HepG2 (cell line): ENCODE measurements around the gene ADARB2. TPM values are rescaled to one million over a fixed set of nuclear protein-coding genes. Genes with fewer than 3 reads are reported as not detected.

ENCODE experiments used
- ATAC-seq: fragments of 200-7000 bp; cut with Tn5 transposase; 3 replicates; pipeline ENCODE4 v1.9.1; 2020; ENCODE audit warnings: mild to moderate bottlenecking, moderate library complexity
- BruUV-seq: library from RNA; stranded (reverse); fragments of 400-500 nt; replicated peaks from 2 replicates; lab custom pipeline; 2021; lab: Mats Ljungman, UMichigan
- CTCF ChIA-PET: fragments of 300-600 bp; formaldehyde crosslinking; extraction: SDS; loops from one replicate; lab custom pipeline; 2021; ENCODE audit warnings: low total read pairs, inconsistent platforms, low intra/inter-chr PET ratio; lab: Yijun Ruan, JAX
- POLR2A ChIA-PET: fragments of 350-600 bp; sonication (Branson Sonifier 250); formaldehyde crosslinking; loops from one replicate; lab custom pipeline; 2020; ENCODE audit warnings: antibody characterized with exemption, inconsistent platforms; lab: Yijun Ruan, JAX
- DNase-seq: peaks from one replicate; pipeline ENCODE4 v3.0.0-alpha.2; 2015; ENCODE audit warnings: low spot score
- FAIRE-seq: peaks from 3 replicates; lab custom pipeline; 2011; peaks lifted over from hg19 to GRCh38; lab: Jason Lieb, UNC
- H2AFZ ChIP-seq: one replicate; pipeline ENCODE4 v1.6.1; 2011; ENCODE audit warnings: low read length, inconsistent platforms
- H3K27ac ChIP-seq: fragments of 300-600 bp; 3 replicates; pipeline ENCODE4 v1.8.0; 2011; ENCODE audit warnings: mixed run types, mild to moderate bottlenecking, mixed read lengths, low read length, inconsistent platforms; ENCODE audit not compliant: insufficient read depth; ENCODE audit errors: extremely low read length
- H3K27me3 ChIP-seq, 2 experiments: fragments of 200-600 bp in 1 of 2; 2 replicates in 1 of 2; 3 replicates in 1 of 2; pipeline versions ENCODE4 v1.6.0 to v1.8.0; 2011; ENCODE audit warnings: low read length in 2 of 2, mild to moderate bottlenecking in 2 of 2, moderate library complexity in 2 of 2, inconsistent platforms in 1 of 2; ENCODE audit not compliant: insufficient read depth in 2 of 2, control insufficient read depth in 1 of 2
- H3K36me3 ChIP-seq, 2 experiments: fragments of 200-600 bp in 1 of 2; replicated peaks in 1 of 2; 2 replicates in 1 of 2; 3 replicates in 1 of 2; pipeline versions ENCODE4 v1.5.1 to v1.8.0; 2011; ENCODE audit warnings: low read length in 2 of 2, inconsistent platforms in 1 of 2; ENCODE audit not compliant: insufficient read depth in 2 of 2, control insufficient read depth in 1 of 2
- H3K4me1 ChIP-seq: 2 replicates; pipeline ENCODE4 v1.5.1; 2012; ENCODE audit warnings: low read length, inconsistent platforms; ENCODE audit not compliant: insufficient read depth
- H3K4me2 ChIP-seq: 2 replicates; pipeline ENCODE4 v1.6.0; 2011; ENCODE audit warnings: low read depth, low read length, inconsistent platforms
- H3K4me3 ChIP-seq, 3 experiments: fragments of 200-600 bp in 1 of 3; sonication (generic), shearing (Covaris generic) in 1 of 3; replicated peaks in 1 of 3; 2 replicates each; pipeline ENCODE4 v1.5.1; 2011 to 2016; ENCODE audit warnings: low read length in 3 of 3, inconsistent platforms in 2 of 3, low read depth in 2 of 3, mild to moderate bottlenecking in 2 of 3, control low read depth in 1 of 3, mixed read lengths in 1 of 3; ENCODE audit not compliant: insufficient read depth in 1 of 3
- H3K79me2 ChIP-seq: one replicate; pipeline ENCODE4 v1.6.1; 2011; ENCODE audit warnings: low read length, inconsistent platforms; ENCODE audit not compliant: insufficient read depth
- H3K9ac ChIP-seq: 2 replicates; pipeline ENCODE4 v1.6.0; 2011; ENCODE audit warnings: mild to moderate bottlenecking, low read depth, low read length, inconsistent platforms; ENCODE audit not compliant: insufficient read depth
- H3K9me3 ChIP-seq: 2 replicates; pipeline ENCODE4 v1.5.1; 2012; ENCODE audit warnings: mild to moderate bottlenecking, low read length
- H4K20me1 ChIP-seq: 2 replicates; pipeline ENCODE4 v1.6.0; 2011; ENCODE audit warnings: inconsistent platforms, mild to moderate bottlenecking, low read length, moderate library complexity; ENCODE audit not compliant: insufficient read depth
- GATAD2A ChIP-seq: IDR thresholded peaks from 2 replicates; pipeline ENCODE4 v1.6.1; 2016
- REPIN1 ChIP-seq: sonication (generic); formaldehyde crosslinking; IDR thresholded peaks from 2 replicates; pipeline ENCODE4 v1.8.0; 2022; ENCODE audit warnings: missing genetic modification reagents, low read depth, mild to moderate bottlenecking, borderline replicate concordance
- STAG1 ChIP-seq: sonication (generic); formaldehyde crosslinking; IDR thresholded peaks from 2 replicates; pipeline ENCODE4 v1.4.0; 2020; ENCODE audit warnings: missing genetic modification reagents
- ZNF615 ChIP-seq: sonication (generic); formaldehyde crosslinking; IDR thresholded peaks from 2 replicates; pipeline ENCODE4 v1.5.0; 2020; ENCODE audit warnings: mild to moderate bottlenecking, missing genetic modification reagents, borderline replicate concordance
- WGBS: methylation state at CpG from one replicate; pipeline ENCODE4 v1.1.6; 2017; ENCODE audit warnings: low lambda C conversion rate; 5-methylcytosine and 5-hydroxymethylcytosine counted together
- in situ Hi-C: cut with HindIII; loops from 2 replicates; pipeline ENCODE4 v1.10.0; 2017; ENCODE audit warnings: low pct_unique_long_range_greater_than_20kb; ENCODE audit not compliant: extremely low pct_ligation_motif_present
- intact Hi-C: fragments of 100-400 bp; cut with micrococcal nuclease; formaldehyde crosslinking; loops from one replicate; pipeline ENCODE4 v1.10.0; 2022; ENCODE audit not compliant: unreplicated experiment
- polyA plus RNA-seq, 8 experiments: library from polyadenylated mRNA; depleted of rRNA in 3 of 8; stranded (reverse) in 7 of 8; unstranded in 1 of 8; fragments of >200 nt; fragmentation: Illumina TruSeq in 4 of 8; extraction: Trizol in 4 of 8; gene quantifications; 2 replicates each; pipeline versions ENCODE4 v1.2.1 to v1.2.3, GENCODE V29; 2011 to 2016; ENCODE audit warnings: low read depth in 4 of 8, missing spikeins in 1 of 8, mixed read lengths in 1 of 8; ENCODE audit not compliant: insufficient read depth in 1 of 8
- total RNA-seq, 5 experiments: library from RNA; depleted of rRNA; stranded (reverse); fragments of >200 nt; fragmentation: Illumina TruSeq; extraction: Trizol; gene quantifications; 2 replicates each; pipeline ENCODE4 v1.2.3, GENCODE V29; 2016; ENCODE audit warnings: low read depth in 1 of 5

The ADARB2 gene
- total and polyA plus RNA-seq, 2 of the 13 experiments (the other 11 are each of a cell fraction or from before 2014, with no cell fraction given): not detected

DNA sequence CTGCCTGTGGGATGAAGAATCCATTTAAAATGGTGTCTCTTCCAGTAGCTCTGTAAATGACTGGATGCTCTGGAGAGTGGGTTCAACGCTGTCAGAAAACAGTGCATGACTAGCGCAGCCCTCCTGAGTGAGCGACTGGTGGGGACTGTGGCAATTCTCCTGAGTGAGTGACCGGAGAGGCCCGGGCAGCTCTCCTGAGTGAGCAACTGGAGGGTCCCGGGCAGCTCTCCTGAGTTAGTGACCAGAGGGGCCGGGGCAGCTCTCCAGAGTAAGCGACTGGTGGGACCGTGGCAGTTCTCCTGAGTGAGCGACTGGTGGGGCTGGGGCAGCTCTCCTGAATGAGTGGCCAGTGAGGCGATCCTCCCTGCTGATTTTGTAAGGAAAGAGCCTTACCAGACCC, 595.6 kb downstream of the ADARB2 start:
- no peak for TF ChIP-seq REPIN1
- no peak for TF ChIP-seq GATAD2A (CRISPR knock-in tag)
- TF ChIP-seq ZNF615 (CRISPR knock-in tag): no peak
- Histone ChIP-seq H3K4me3 (no peak overlapping the region), H2AFZ (no peak overlapping the region), H3K27ac (no peak overlapping the region), H3K9me3 (peaks cover 16% of the 10 kb centered on the region), H3K27me3 (peaks cover 0 to 11% of the 10 kb centered on the region in 2 experiments; a peak in 3 of 5 replicates), H3K9ac (no peak overlapping the region), H3K79me2 (no peaks in the 10 kb centered on the region), H3K4me1 (no peaks in the 10 kb centered on the region), H3K36me3 (no peaks in the 10 kb centered on the region), H4K20me1 (no peaks in the 10 kb centered on the region), H3K4me2 (no peak overlapping the region)
- intact Hi-C loops (no loop called here), in situ Hi-C loops (no loop called here)
- no TSS peak for BruUV-seq
- ATAC-seq (no peak; the same call in 2 of the 3 replicates), DNase-seq (no peak), FAIRE-seq (no peak)
- CTCF ChIA-PET: no interaction called here
- 0% methylated on average over 1 of the region's 11 CpGs for WGBS
- POLR2A ChIA-PET: no interaction called here

DNA sequence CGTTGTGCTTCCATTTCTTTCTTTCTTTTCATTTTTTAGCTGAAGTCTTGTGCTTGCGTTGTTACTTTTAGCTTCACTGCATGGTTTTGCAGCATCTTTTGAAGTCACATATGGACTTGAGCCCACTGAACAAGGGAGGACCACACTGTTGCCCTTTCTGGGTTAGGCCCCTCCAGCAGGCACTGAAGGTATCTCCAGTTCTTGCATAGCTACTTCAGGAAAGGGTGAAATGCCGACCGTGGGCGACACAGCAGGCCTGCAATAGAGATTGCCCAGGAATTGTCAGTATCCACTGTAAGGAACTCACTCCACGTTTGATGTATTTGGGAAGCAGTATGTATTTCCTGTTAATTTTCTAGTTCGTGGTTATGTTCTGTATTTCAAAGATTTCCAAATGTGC, 596.1 kb downstream of the ADARB2 start:
- Histone ChIP-seq H3K4me2 (no peak overlapping the region), H3K4me3 (no peak overlapping the region), H3K9me3 (peaks cover 11% of the 10 kb centered on the region), H3K27me3 (peaks cover 0 to 11% of the 10 kb centered on the region in 2 experiments; a peak in 3 of 5 replicates), H2AFZ (no peak overlapping the region), H3K4me1 (no peaks in the 10 kb centered on the region), H3K9ac (no peak overlapping the region), H3K27ac (no peak overlapping the region), H3K36me3 (no peaks in the 10 kb centered on the region), H4K20me1 (no peaks in the 10 kb centered on the region), H3K79me2 (no peaks in the 10 kb centered on the region)
- no peak for FAIRE-seq
- intact Hi-C loops: no loop called here
- ChIA-PET CTCF (no interaction called here), POLR2A (no interaction called here)
- WGBS: 28% methylated on average over 7 of the region's 7 CpGs
- no peak for ATAC-seq
- in situ Hi-C loops: no loop called here
- DNase-seq: no peak
- TF ChIP-seq STAG1: no peak
- no TSS peak for BruUV-seq
